Mucosa of rectum (tissue), 2 donors: Measurements from ENCODE around the gene TOB2.
A peak's percentile ranks its signal among the peaks of the same experiment; 100 is the strongest.
"Not testable (repeated sequence)": the region's sequence is repeated elsewhere in the genome, so short reads cannot be mapped to it uniquely, and the experiment has no call there.

ENCODE experiments used
- H3K27ac ChIP-seq, 2 donors: one replicate each; pipeline ENCODE4 v1.7.0; 2013; ENCODE audit warnings: inconsistent platforms in 2 of 2, low read depth in 2 of 2, low read length in 2 of 2
- H3K27me3 ChIP-seq, 2 donors: one replicate each; pipeline ENCODE4 v1.7.0; 2013; ENCODE audit warnings: low read length in 2 of 2; ENCODE audit not compliant: control insufficient read depth in 2 of 2, insufficient read depth in 2 of 2
- H3K36me3 ChIP-seq, 2 donors: one replicate each; pipeline ENCODE4 v1.7.0; 2013; ENCODE audit warnings: low read length in 2 of 2; ENCODE audit not compliant: control insufficient read depth in 2 of 2, insufficient read depth in 2 of 2
- H3K4me1 ChIP-seq, 2 donors: one replicate each; pipeline ENCODE4 v1.7.0; 2013; ENCODE audit warnings: low read length in 2 of 2, mild to moderate bottlenecking in 1 of 2; ENCODE audit not compliant: control insufficient read depth in 2 of 2, insufficient read depth in 2 of 2
- H3K4me3 ChIP-seq, 2 donors: one replicate each; pipeline ENCODE4 v1.7.0; 2013; ENCODE audit warnings: low read length in 2 of 2
- H3K9ac ChIP-seq, 2 donors: one replicate each; pipeline ENCODE4 v1.7.0; 2013; ENCODE audit warnings: low read length in 2 of 2, low read depth in 1 of 2, mild to moderate bottlenecking in 1 of 2
- H3K9me3 ChIP-seq, 2 donors: one replicate each; pipeline ENCODE4 v1.7.0; 2013; ENCODE audit warnings: low read length in 2 of 2; ENCODE audit not compliant: control insufficient read depth in 2 of 2
- donor health status: healthy.
- donor health status: Normal muscosa, but diverticular disease.

The TOB2 gene

DNA sequence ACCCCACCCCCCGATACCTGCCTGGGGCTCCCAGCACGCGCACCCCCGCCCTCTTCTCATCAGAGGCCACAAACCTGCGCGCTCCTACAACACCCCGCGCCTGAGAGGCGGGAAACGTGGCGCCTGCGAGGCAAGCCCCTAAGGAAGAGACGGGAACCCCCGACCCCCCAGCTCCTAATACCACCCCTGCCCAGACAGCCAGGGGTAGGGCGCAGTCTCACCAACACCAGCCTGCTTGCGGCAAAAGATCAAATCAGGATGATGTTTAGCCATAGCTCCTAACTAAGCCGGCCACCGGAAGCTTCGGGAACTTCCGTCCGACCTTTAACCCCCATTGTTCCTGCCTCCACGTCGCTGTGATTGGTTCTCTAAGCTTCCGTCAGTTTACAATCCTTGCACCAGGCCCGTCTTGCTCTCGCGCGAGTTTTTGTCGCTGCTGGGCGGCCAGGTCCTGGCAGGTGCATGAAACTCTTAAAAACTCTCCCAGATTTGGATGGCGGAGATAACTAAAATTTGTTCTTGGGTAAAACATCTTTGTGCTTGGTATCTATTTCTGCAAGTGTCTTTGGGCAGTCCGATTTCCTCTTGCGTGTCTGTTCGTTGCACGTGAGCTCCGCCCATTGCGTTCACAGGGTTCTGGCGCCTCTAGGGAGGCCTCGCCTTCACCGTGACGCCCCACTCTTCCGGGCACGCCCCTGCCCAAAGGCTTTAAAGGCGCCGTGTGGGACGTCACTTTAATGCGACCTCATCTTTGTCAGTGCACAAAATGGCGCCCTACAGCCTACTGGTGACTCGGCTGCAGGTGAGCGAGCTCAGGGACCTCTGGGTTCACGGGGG is 22.0 kb upstream of the TOB2 start, which contains the start of the genes ACO2 and PHF5A:
Gene ACO2, plus strand, starts transcription at position 737 of the 837 bp plus-strand sequence. Its CDS starts 30 bp downstream, at position 767.
Gene PHF5A, minus strand, starts transcription at position 312 of the 837 bp plus-strand sequence. Its CDS starts 39 bp downstream, at position 273.
- Histone ChIP-seq H3K36me3 (peaks cover 33 to 50% of the 10 kb centered on the region in 2 donors), H3K27ac (peak within 1 kb of the TSS; percentile 96 to 97), H3K4me1 (peaks cover 19 to 30% of the 10 kb centered on the region in 2 donors), H3K9ac (peak within 1 kb of the TSS; percentile 89 to 99), H3K4me3 (peak within 1 kb of the TSS; percentile 87 to 94), H3K27me3 (no peaks in the 10 kb centered on the region), H3K9me3 (no peaks in the 10 kb centered on the region)

DNA sequence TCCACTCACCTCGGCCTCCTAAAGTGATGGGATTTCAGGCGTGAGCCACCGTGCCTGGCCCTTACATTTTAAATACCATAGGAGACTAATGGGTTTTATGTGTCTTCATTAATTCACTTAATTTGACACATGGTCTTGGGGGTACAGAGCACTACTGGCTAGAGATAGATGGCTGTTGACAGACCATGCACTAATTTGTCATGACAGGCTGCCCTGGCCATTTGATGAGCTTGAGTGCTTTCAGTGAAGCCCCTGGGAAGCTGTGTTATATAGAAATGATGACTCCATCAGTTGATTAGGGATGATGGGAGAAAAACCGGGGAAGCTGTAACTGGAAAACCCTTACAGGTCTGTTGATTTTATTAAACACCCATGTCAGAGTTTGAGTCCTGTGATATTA is 15.3 kb upstream of the TOB2 start:
- Histone ChIP-seq H3K4me1 (no peaks in the 10 kb centered on the region), H3K4me3 (no peak overlapping the region), H3K36me3 (peaks cover 54 to 61% of the 10 kb centered on the region in 2 donors), H3K9ac (no peak overlapping the region), H3K27me3 (no peaks in the 10 kb centered on the region), H3K9me3 (no peaks in the 10 kb centered on the region), H3K27ac (no peak overlapping the region)

DNA sequence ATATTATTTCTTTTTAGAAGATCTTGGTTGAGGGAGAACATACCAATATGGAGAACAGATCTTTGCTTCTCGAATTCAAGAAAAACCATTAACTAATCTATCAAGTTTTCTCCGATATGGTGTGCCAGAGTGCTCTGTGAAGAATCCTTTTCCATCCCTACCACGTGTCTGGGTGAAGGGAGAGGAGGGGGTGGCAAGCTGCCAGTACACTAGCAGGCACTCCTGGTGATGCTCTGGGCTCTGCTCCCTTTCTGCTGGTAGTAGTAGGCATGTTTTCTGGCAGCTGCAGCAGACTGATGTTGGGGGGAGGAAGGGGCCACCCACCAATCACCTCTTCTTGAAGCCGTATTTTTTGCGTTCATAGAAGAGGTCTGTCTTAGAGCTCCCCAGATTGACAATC is 13.5 kb upstream of the TOB2 start:
- H3K4me1 ChIP-seq, H3K9me3 ChIP-seq, H3K9ac ChIP-seq, H3K27me3 ChIP-seq, H3K27ac ChIP-seq, H3K4me3 ChIP-seq: not testable (repeated sequence)
- H3K36me3 ChIP-seq, result peaks cover 38 to 45% of the 10 kb centered on the region in 2 donors

DNA sequence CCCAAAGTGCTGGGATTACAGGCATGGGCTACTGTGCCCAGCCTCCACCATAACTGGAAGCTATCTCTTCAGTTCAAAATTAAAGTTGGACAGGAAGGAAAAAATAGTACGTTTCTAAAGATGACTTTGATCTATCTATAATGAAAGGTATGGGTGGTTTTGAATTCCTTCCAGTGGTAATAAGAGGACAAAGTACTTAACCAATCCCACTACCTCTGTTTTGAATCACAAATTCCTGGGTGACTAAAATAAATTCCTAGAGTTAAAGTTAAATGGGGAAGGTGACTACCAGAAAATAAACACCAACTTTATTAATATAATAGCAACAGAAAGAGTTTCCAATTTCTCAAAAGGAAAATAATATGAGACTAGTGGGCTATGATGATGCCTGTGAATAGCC is 12.8 kb upstream of the TOB2 start:
- Histone ChIP-seq H3K4me1 (no peaks in the 10 kb centered on the region), H3K36me3 (peaks cover 31 to 40% of the 10 kb centered on the region in 2 donors), H3K27ac (no peak overlapping the region), H3K9ac (no peak overlapping the region), H3K9me3 (no peaks in the 10 kb centered on the region), H3K4me3 (no peak overlapping the region), H3K27me3 (no peaks in the 10 kb centered on the region)

DNA sequence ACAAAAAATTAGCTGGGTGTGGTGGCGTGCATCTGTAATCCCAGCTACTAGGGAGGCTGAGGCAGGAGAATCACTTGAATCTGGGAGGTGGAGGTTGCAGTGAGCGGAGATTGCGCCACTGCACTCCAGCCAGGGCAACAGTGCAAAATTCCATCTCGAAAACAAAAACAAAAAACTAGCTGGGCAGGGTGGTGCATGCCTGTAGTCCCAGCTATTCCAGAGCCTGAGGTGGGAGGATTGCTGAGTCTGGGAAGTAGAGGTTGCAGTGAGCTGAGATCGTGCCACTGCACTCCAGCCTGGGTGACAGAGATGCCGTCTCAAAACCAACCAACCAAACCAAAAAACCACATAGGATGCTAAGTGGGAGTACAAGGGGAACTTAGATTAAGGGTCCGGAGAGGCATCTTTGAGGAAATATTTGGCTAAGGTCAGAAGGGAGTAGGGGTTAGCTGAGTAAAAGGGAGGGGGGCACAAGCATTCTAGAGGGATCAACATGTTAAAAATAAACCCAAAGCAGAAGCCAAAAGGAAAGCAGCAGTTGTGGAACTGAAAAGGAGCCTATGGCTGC is 11.6 kb upstream of the TOB2 start:
- no peaks in the 10 kb centered on the region for H3K4me1 ChIP-seq
- H3K9me3 ChIP-seq, result no peaks in the 10 kb centered on the region
- H3K4me3 ChIP-seq, result no peak overlapping the region
- H3K27me3 ChIP-seq, result no peaks in the 10 kb centered on the region
- peaks cover 22 to 30% of the 10 kb centered on the region in 2 donors for H3K36me3 ChIP-seq
- no peak overlapping the region for H3K27ac ChIP-seq
- no peak overlapping the region for H3K9ac ChIP-seq

DNA sequence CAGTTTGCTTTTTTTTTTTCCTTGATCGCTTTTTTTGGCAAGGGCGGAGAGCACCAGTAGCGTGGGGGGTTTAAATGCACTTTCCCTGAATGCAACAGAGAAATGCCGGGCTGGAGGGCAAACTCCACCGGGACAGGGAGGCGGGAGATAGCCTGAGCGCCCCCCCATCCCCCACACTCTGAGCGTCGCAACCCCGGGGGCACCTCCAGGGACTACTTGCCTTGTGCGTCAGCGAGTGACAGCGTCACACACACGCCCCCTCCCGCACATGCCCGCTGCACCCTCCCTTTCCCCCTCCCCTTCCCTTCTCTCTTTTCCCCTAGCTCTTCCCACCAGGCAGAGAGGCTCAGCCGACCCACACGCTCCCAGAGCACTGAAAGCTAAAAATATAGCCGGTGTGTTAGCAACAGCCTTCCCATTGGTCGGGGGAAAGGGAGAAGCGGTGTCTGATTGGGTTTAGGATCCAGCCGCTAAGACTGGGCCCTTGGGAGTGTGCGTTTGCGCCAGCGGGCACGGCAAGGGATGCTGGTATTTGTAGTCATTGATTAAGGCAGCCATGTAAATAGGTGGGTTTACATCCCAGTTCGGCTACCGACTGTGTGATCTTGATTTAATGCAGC is 1.7 kb upstream of the TOB2 start:
- peak overlapping the region; percentile 100 for H3K27ac ChIP-seq
- H3K9me3 ChIP-seq, result no peaks in the 10 kb centered on the region
- H3K36me3 ChIP-seq, result peaks cover 0 to 2% of the 10 kb centered on the region in 2 donors
- peak overlapping the region; percentile 86 to 89 for H3K4me3 ChIP-seq
- peak overlapping the region; percentile 97 for H3K9ac ChIP-seq
- no peaks in the 10 kb centered on the region for H3K27me3 ChIP-seq
- H3K4me1 ChIP-seq, result peaks cover 4 to 10% of the 10 kb centered on the region in 2 donors

DNA sequence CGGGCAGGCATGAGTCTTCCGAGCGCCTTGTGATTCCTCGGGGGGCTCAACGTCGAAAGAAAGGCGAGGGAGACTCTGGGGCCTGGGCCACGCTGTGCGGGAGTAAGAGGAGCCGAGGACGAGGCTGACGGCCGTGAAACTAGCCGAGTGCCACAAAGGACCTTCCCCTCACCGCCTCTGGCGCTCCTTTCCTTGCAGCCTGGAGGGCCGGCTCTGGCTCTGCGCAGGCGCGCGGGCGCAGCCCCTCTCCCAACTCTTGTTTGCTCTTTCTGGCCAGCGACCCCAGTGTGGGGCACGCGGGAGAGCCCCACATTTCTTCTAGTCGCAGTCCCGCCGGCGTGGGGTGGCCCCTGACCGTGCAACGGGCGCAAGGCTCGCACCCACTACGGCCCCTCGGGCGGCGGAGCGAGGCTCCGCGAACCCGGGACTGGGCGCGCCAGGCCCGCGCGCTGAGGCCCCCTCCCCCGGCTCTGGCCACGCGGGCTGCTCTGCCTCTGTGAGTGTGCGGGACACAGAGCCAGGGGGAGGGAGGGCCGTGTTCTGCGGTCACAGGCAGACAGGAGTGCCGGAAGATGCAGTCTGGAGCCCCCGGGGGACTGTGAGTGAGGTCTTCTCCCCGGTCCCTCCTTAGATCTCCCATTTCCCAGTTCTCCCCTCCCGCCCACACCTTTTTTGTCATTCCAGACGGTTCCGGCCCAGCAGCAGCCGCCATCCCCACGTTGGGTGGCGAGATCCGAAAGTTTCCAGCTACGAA is 1.0 kb upstream of the TOB2 start:
- H3K27me3 ChIP-seq, result no peaks in the 10 kb centered on the region
- H3K9me3 ChIP-seq, result no peaks in the 10 kb centered on the region
- peak overlapping the region; percentile 86 to 89 for H3K4me3 ChIP-seq
- peak overlapping the region; percentile 100 for H3K27ac ChIP-seq
- H3K36me3 ChIP-seq, result peaks cover 2 to 3% of the 10 kb centered on the region in 2 donors
- H3K9ac ChIP-seq, result peak overlapping the region; percentile 97
- peaks cover 6 to 11% of the 10 kb centered on the region in 2 donors for H3K4me1 ChIP-seq

DNA sequence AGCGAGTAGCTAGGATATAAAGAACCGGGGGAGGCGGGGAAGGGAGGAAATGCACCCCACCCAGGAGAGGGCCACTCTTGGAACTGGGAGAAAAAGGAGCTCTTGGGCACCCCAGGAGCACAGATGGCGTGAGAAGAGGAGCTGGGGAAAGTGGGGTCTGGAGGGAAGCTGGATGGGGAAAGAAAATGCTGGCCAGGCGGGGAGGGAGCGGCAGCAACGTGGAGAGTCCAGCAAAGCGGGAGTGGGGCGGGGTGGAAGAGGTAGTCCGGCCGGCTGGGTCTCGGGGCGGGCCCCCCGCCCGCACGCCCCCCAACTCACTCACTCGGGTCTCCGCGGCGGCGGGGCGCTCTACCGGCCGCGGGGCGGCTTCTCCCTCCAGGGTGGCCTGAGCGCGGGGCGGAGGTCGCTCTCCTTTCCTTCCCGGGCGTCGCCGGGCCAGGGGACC is 522 bp downstream of the TOB2 start:
- H3K4me3 ChIP-seq, result peak overlapping the region; percentile 86 to 89
- no peaks in the 10 kb centered on the region for H3K9me3 ChIP-seq
- peak overlapping the region; percentile 95 to 97 for H3K9ac ChIP-seq
- peaks cover 3 to 7% of the 10 kb centered on the region in 2 donors for H3K36me3 ChIP-seq
- H3K4me1 ChIP-seq, result peaks cover 13 to 18% of the 10 kb centered on the region in 2 donors
- no peaks in the 10 kb centered on the region for H3K27me3 ChIP-seq
- peak overlapping the region; percentile 100 for H3K27ac ChIP-seq

DNA sequence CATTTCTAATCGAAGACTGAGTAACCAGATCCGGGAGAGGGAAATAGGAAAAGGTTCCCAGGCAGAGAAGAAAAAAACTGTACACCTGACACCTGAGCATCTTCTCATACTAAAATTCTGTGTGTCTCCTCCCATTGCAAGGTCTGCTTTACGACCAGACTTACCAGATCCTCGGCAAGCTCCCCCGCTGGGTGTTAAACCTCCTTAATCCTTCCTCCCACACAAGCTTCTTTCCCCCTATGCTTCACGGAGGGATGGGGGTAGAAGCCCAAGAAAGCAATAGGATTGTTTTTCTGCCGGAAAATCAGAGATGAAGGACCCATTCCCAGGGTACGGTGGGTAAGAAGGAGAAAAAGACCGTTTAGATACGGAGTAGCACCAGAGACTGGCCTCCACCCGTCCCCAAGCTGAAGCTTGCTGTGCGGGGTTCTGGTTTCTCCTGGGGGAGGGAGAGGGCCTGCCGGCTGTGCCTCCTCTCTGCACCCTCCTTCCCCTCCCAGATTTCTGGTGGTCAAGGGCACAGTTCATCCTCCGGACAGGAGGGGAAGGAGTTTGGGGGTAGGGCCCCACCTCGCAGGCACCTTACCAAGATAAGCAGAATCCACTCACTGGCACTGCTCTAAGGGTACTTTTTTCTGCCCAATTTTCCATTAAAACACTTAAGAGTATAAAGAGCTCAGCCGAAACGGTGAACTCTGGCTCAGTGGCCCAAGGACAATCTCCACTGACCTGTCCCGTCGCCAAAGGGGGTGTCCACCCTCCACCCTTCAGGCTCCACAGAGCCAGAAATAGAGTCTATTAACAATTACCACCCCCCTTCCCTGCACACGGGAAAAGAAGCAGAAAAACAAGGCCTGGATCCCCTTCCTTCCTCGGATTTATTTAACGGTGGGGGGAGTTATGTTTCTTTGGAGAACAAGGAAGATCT is 1.2 kb downstream of the TOB2 start:
- Histone ChIP-seq H3K27me3 (no peaks in the 10 kb centered on the region), H3K9ac (peak overlapping the region; percentile 95 to 97), H3K4me3 (peak overlapping the region; percentile 86 to 89), H3K9me3 (no peaks in the 10 kb centered on the region), H3K4me1 (peaks cover 13 to 18% of the 10 kb centered on the region in 2 donors), H3K27ac (peak overlapping the region; percentile 100), H3K36me3 (peaks cover 3 to 7% of the 10 kb centered on the region in 2 donors)
